Caco-2 (cell line): ENCODE measurements around the gene OR10J5. TPM values are rescaled to one million over a fixed set of nuclear protein-coding genes. Genes with fewer than 3 reads are reported as not detected.

ENCODE experiments used
- BruUV-seq: library from RNA; stranded (reverse); fragments of 400-500 nt; replicated peaks from 2 replicates; lab custom pipeline; 2021; lab: Mats Ljungman, UMichigan
- CTCF ChIA-PET: fragments of 300-600 bp; sonication (Branson Sonifier 250); formaldehyde crosslinking; loops from one replicate; lab custom pipeline; 2022; ENCODE audit warnings: antibody characterized with exemption; lab: Charles Lee
- POLR2A ChIA-PET: fragments of 300-600 bp; sonication (Branson Sonifier 250); formaldehyde crosslinking; loops from one replicate; lab custom pipeline; 2022; ENCODE audit warnings: antibody characterized with exemption; lab: Charles Lee
- DNase-seq, 2 experiments: peaks; one replicate each; pipeline versions ENCODE4 v3.0.0 to v3.0.0-alpha.2; 2020 to 2022
- H3K27me3 ChIP-seq: replicated peaks from 2 replicates; pipeline ENCODE4 v1.6.0; 2011; ENCODE audit warnings: low read length; ENCODE audit not compliant: control insufficient read depth, insufficient read depth
- H3K36me3 ChIP-seq: 2 replicates; pipeline ENCODE4 v1.5.1; 2011; ENCODE audit warnings: low read length; ENCODE audit not compliant: control insufficient read depth, insufficient read depth
- H3K4me1 ChIP-seq: fragments of 250-450 bp; sonication (Bioruptor Pico); 2 replicates; pipeline ENCODE4 v1.5.1; 2020; ENCODE audit warnings: mild to moderate bottlenecking
- H3K4me3 ChIP-seq: 2 replicates; pipeline ENCODE4 v1.5.1; 2011; ENCODE audit warnings: low read depth, mild to moderate bottlenecking, control low read depth, low read length
- H3K9me3 ChIP-seq: fragments of 250-450 bp; sonication (Bioruptor Pico); 2 replicates; pipeline ENCODE4 v1.5.1; 2020; ENCODE audit warnings: mild to moderate bottlenecking, moderate library complexity
- H3K27ac Mint-ChIP-seq: one replicate; pipeline ENCODE4 v1.8.0; 2022; ENCODE audit warnings: mixed read lengths; ENCODE audit not compliant: unreplicated experiment
- H3K27me3 Mint-ChIP-seq: one replicate; pipeline ENCODE4 v1.8.0; 2022; ENCODE audit warnings: mixed read lengths; ENCODE audit not compliant: insufficient read depth, unreplicated experiment
- H3K36me3 Mint-ChIP-seq: one replicate; pipeline ENCODE4 v1.8.0; 2022; ENCODE audit warnings: mild to moderate bottlenecking, mixed read lengths; ENCODE audit not compliant: insufficient read depth, unreplicated experiment
- H3K4me1 Mint-ChIP-seq: one replicate; pipeline ENCODE4 v1.8.0; 2022; ENCODE audit warnings: low read depth, mixed read lengths; ENCODE audit not compliant: unreplicated experiment
- H3K4me3 Mint-ChIP-seq: one replicate; pipeline ENCODE4 v1.8.0; 2022; ENCODE audit warnings: mild to moderate bottlenecking, moderate library complexity, mixed read lengths; ENCODE audit not compliant: unreplicated experiment
- H3K9me3 Mint-ChIP-seq: one replicate; pipeline ENCODE4 v1.8.0; 2022; ENCODE audit warnings: mixed read lengths; ENCODE audit not compliant: unreplicated experiment
- intact Hi-C: fragments of 100-400 bp; cut with micrococcal nuclease; formaldehyde crosslinking; loops from one replicate; pipeline ENCODE4 v1.10.0; 2022; ENCODE audit not compliant: unreplicated experiment
- total RNA-seq: library from RNA; stranded (reverse); gene quantifications from 2 replicates; pipeline ENCODE4 v1.2.3, GENCODE V29; 2022
- TF ChIP-seq, protein P1 (sequence below), 2 experiments: fragments of 200-600 bp in 1 of 2; IDR thresholded peaks; 1 replicate in 1 of 2; 2 replicates in 1 of 2; pipeline versions ENCODE4 v1.5.1 to v1.8.0; 2011 to 2022; ENCODE audit warnings: antibody characterized with exemption in 1 of 2, control low read depth in 1 of 2, inconsistent platforms in 1 of 2, low read depth in 1 of 2, low read length in 1 of 2, mild to moderate bottlenecking in 1 of 2, moderate library complexity in 1 of 2; ENCODE audit not compliant: insufficient read depth in 1 of 2, severe bottlenecking in 1 of 2, unreplicated experiment in 1 of 2

Gene OR10J5
- total RNA-seq, 1 experiment from 2014 or later, result not detected

DNA sequence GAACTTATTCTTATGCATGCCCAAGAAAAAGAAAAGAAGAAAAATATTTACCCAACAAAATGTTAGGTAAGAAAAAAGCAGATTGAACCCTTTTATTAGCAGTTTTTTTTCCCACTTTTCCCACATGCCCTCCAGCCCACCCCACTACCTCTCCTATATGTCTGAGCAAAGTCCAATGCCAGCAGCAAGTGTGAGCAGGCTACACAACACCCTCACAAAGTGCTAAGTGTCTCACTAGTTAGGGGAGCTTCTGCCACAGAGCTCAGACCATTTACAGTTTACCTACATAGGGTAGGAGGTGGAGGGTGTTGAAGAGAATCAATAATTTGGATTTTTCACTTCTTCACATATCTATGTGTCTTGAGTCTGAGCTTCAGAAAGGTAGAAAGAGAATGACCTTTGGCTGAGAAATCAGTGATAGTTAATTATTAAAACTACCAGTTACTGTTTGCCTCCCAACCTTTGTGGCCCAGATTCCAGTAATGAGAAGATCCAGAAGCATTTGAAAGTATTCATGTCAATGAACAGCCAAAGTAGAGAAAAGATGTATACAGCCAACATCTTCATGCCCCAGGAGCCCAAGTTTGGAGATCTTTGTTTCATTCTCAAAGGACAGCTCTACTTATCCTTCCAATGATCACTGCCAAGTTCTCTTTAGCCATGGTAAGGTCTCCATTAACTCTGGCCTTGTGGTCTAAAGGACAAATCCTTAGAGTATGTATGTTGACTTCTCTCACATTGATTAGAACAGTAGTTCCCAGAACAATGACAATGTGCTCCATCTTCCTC lies 26.2 kb downstream of the OR10J5 start:
- Histone ChIP-seq H3K4me1 (no peaks in the 10 kb centered on the region; the same call in 1 of the 2 replicates), H3K27me3 (no peaks in the 10 kb centered on the region), H3K9me3 (peaks cover 9% of the 10 kb centered on the region), H3K36me3 (no peaks in the 10 kb centered on the region), H3K4me3 (no peak overlapping the region)
- Mint-ChIP-seq H3K36me3 (no peaks in the 10 kb centered on the region), H3K9me3 (peaks cover 18% of the 10 kb centered on the region), H3K27ac (no peak overlapping the region), H3K27me3 (peaks cover 6% of the 10 kb centered on the region), H3K4me1 (no peaks in the 10 kb centered on the region), H3K4me3 (no peak overlapping the region)
- no TSS peak for BruUV-seq
- intact Hi-C loops, result no loop called here
- ChIA-PET CTCF (no interaction called here), POLR2A (no interaction called here)
- DNase-seq, result no peak
- TF ChIP-seq, protein P1, sequence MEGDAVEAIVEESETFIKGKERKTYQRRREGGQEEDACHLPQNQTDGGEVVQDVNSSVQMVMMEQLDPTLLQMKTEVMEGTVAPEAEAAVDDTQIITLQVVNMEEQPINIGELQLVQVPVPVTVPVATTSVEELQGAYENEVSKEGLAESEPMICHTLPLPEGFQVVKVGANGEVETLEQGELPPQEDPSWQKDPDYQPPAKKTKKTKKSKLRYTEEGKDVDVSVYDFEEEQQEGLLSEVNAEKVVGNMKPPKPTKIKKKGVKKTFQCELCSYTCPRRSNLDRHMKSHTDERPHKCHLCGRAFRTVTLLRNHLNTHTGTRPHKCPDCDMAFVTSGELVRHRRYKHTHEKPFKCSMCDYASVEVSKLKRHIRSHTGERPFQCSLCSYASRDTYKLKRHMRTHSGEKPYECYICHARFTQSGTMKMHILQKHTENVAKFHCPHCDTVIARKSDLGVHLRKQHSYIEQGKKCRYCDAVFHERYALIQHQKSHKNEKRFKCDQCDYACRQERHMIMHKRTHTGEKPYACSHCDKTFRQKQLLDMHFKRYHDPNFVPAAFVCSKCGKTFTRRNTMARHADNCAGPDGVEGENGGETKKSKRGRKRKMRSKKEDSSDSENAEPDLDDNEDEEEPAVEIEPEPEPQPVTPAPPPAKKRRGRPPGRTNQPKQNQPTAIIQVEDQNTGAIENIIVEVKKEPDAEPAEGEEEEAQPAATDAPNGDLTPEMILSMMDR (IDR thresholded peaks at IDR 0.05; ENCODE audit: insufficient read depth in 1 of 2, low read depth in 1 of 2, low read length in 1 of 2, severe bottlenecking in 1 of 2, unreplicated experiment in 1 of 2), result no peak

DNA sequence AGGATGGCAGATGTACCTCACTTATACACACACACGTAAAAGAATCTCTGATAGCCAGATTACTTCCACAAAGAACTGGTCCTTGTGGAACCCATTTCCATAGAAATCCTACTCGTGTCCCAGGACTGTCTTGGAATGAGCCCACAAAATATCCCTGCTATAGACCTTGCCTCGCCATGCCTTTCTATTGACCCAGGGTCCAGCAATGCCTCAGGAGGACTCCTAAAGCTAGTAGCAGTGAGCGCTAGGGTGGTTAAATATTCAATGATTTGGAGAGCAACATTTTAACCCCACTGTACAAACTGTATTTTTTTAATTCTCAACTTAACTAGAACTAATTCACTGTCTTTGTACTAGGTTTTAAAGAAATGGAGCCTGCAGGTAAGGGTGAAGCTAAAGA lies 26.9 kb downstream of the OR10J5 start:
- Histone ChIP-seq H3K4me3 (no peak overlapping the region), H3K36me3 (no peaks in the 10 kb centered on the region), H3K9me3 (peaks cover 9% of the 10 kb centered on the region), H3K27me3 (no peaks in the 10 kb centered on the region), H3K4me1 (no peaks in the 10 kb centered on the region; the same call in 1 of the 2 replicates)
- Mint-ChIP-seq H3K36me3 (no peaks in the 10 kb centered on the region), H3K27me3 (peaks cover 6% of the 10 kb centered on the region), H3K27ac (no peak overlapping the region), H3K4me1 (no peaks in the 10 kb centered on the region), H3K9me3 (peaks cover 18% of the 10 kb centered on the region), H3K4me3 (no peak overlapping the region)
- DNase-seq, result no peak
- intact Hi-C loops, result no loop called here
- no TSS peak for BruUV-seq
- ChIA-PET POLR2A (no interaction called here), CTCF (no interaction called here)
- TF ChIP-seq, protein P1 (IDR thresholded peaks at IDR 0.05; ENCODE audit: insufficient read depth in 1 of 2, low read depth in 1 of 2, low read length in 1 of 2, severe bottlenecking in 1 of 2, unreplicated experiment in 1 of 2), result no peak

DNA sequence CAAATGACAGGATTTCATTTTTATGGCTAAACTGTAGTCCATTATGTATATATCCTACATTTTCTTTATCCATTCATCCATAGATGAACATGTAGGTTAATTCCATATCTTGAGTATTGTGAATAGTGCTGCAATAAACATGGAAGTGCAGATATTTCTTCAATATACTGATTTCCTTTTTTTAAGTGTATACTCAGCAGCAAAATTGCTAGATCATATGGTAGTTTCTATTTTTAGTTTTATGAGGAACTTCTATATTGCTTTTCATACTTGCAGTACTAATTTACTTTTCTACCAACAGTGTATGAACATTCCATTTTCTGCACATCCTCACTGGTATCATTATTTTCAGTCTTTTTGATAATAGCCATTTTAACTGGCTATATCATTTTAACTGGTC lies 30.1 kb downstream of the OR10J5 start:
- Histone ChIP-seq H3K4me3 (no peak overlapping the region), H3K27me3 (no peaks in the 10 kb centered on the region), H3K36me3 (no peaks in the 10 kb centered on the region), H3K9me3 (peaks cover 9% of the 10 kb centered on the region), H3K4me1 (no peaks in the 10 kb centered on the region; the same call in 1 of the 2 replicates)
- Mint-ChIP-seq H3K27ac (no peak overlapping the region), H3K4me3 (no peak overlapping the region), H3K9me3 (peaks cover 18% of the 10 kb centered on the region), H3K36me3 (no peaks in the 10 kb centered on the region), H3K27me3 (peaks cover 3% of the 10 kb centered on the region), H3K4me1 (no peaks in the 10 kb centered on the region)
- intact Hi-C loops, result no loop called here
- ChIA-PET POLR2A (no interaction called here), CTCF (no interaction called here)
- TF ChIP-seq, protein P1 (IDR thresholded peaks at IDR 0.05; ENCODE audit: insufficient read depth in 1 of 2, low read depth in 1 of 2, low read length in 1 of 2, severe bottlenecking in 1 of 2, unreplicated experiment in 1 of 2), result no peak
- BruUV-seq, result no TSS peak
- DNase-seq, result no peak
